Body of pancreas (tissue), 4 donors: ENCODE data around the gene METRNL. TPM values are rescaled to one million over a fixed set of nuclear protein-coding genes. Genes with fewer than 3 reads are reported as not detected.

Experiments used
- ATAC-seq: fragments of 150-250 bp; one replicate; pipeline ENCODE4 v1.9.1; 2016
- DNase-seq, 4 donors: peaks; one replicate each; pipeline ENCODE4 v3.0.0-alpha.2; 2019
- H3K27ac ChIP-seq, 4 donors: fragments of 200-600 bp; sonication (generic); 1 replicate in 3 of 4; 2 replicates in 1 of 4; pipeline versions ENCODE4 v1.5.1 to v1.6.1; 2016 to 2019; ENCODE audit warnings: mild to moderate bottlenecking in 1 of 4, mixed read lengths in 1 of 4, moderate library complexity in 1 of 4
- H3K27me3 ChIP-seq, 2 donors: fragments of 200-600 bp; sonication (generic); one replicate each; pipeline ENCODE4 v1.6.0; 2016; ENCODE audit warnings: mild to moderate bottlenecking in 1 of 2
- H3K36me3 ChIP-seq, 2 donors: fragments of 200-600 bp; sonication (generic); replicated peaks in 1 of 2; 2 replicates each; pipeline ENCODE4 v1.5.1; 2016; ENCODE audit warnings: low read depth in 2 of 2; ENCODE audit not compliant: insufficient read depth in 1 of 2
- H3K4me1 ChIP-seq: fragments of 200-600 bp; sonication (generic); one replicate; pipeline ENCODE4 v1.6.0; 2016
- H3K4me3 ChIP-seq, 2 donors: fragments of 200-600 bp; sonication (generic); 1 replicate in 1 of 2; 2 replicates in 1 of 2; pipeline ENCODE4 v1.5.1; 2016 to 2019
- H3K9me3 ChIP-seq, 3 donors: fragments of 200-600 bp; sonication (generic); 1 replicate in 2 of 3; 2 replicates in 1 of 3; pipeline ENCODE4 v1.5.1; 2016
- CTCF ChIP-seq, 7 experiments: fragments of 450-650 bp in 4 of 7; fragments of 200-600 bp in 3 of 7; sonication (generic) in 3 of 7; IDR thresholded peaks; one replicate each; pipeline ENCODE4 v1.5.1; 2016 to 2019; ENCODE audit warnings: antibody characterized with exemption in 7 of 7
- POLR2A ChIP-seq, 3 donors: fragments of 450-650 bp; IDR thresholded peaks; one replicate each; pipeline ENCODE4 v1.6.1; 2016; ENCODE audit warnings: antibody characterized with exemption in 3 of 3, mild to moderate bottlenecking in 2 of 3
- WGBS, 2 donors: methylation state at CpG; one replicate each; pipeline ENCODE4 v1.1.5; 2017; 5-methylcytosine and 5-hydroxymethylcytosine counted together
- intact Hi-C: fragments of 100-400 bp; cut with DNase I; formaldehyde crosslinking; loops from one replicate; pipeline ENCODE4 v1.15.1; 2023
- total RNA-seq, 2 donors: library from RNA; depleted of rRNA; stranded (reverse); fragments of >200 nt; gene quantifications; one replicate each; pipeline ENCODE4 v1.1.0, GENCODE V29; 2016

METRNL gene
- total RNA-seq, 2 donors from 2014 or later, result 21.3 to 26.4 TPM

- ATAC-seq (peak; percentile 95), DNase-seq (peak; percentile 98 to 99 (median 98))
- Histone ChIP-seq H3K27ac (peak overlapping the region; percentile 76 to 96 (median 89)), H3K9me3 (no peaks in the 10 kb centered on the region), H3K27me3 (no peaks in the 10 kb centered on the region), H3K4me1 (peaks cover 18% of the 10 kb centered on the region), H3K36me3 (no peaks in the 10 kb centered on the region), H3K4me3 (peak overlapping the region; percentile 65 to 70)
- intact Hi-C loops, result no loop called here
- WGBS, 2 donors, result 1 to 17% methylated on average over 1 to 87 of the region's 95 CpGs
- peak in 3 of 7 experiments; percentile 6 to 22 (median 17) for TF ChIP-seq CTCF (IDR thresholded peaks at IDR 0.05)
- TF ChIP-seq POLR2A (IDR thresholded peaks at IDR 0.05), result peak; percentile 81 to 91 (median 86)
These were observed 27.8 kb upstream of the METRNL start for GRCh38 chr17:83051396-83052240.

- no peaks in the 10 kb centered on the region for H3K9me3 ChIP-seq
- H3K36me3 ChIP-seq, result no peaks in the 10 kb centered on the region
- TF ChIP-seq CTCF (IDR thresholded peaks at IDR 0.05), result no peak
- TF ChIP-seq POLR2A (IDR thresholded peaks at IDR 0.05), result no peak
- DNase-seq, result no peak
- peaks cover 18% of the 10 kb centered on the region for H3K4me1 ChIP-seq
- WGBS, 2 donors, result 20 to 35% methylated on average over 5 to 12 of the region's 12 CpGs
- intact Hi-C loops, result no loop called here
- H3K4me3 ChIP-seq, result no peak overlapping the region
- ATAC-seq, result no peak
- H3K27me3 ChIP-seq, result no peaks in the 10 kb centered on the region
- H3K27ac ChIP-seq, result peak overlapping the region; percentile 71 to 96 (median 85)
These were observed 27.2 kb upstream of the METRNL start for GRCh38 chr17:83052241-83052564.

GRCh38 chr17:83053021-83053681, 26.3 kb upstream of the METRNL start:
- no peaks in the 10 kb centered on the region for H3K9me3 ChIP-seq
- 41 to 56% methylated on average over 2 to 15 of the region's 15 CpGs for WGBS, 2 donors
- no peaks in the 10 kb centered on the region for H3K36me3 ChIP-seq
- H3K27ac ChIP-seq, result peak overlapping the region; percentile 32 to 94 (median 75)
- peak in 3 of 4 donors; percentile 45 to 62 (median 53) for DNase-seq
- H3K4me1 ChIP-seq, result peaks cover 18% of the 10 kb centered on the region
- no peaks in the 10 kb centered on the region for H3K27me3 ChIP-seq
- intact Hi-C loops, result no loop called here
- no peak for TF ChIP-seq CTCF (IDR thresholded peaks at IDR 0.05)
- TF ChIP-seq POLR2A (IDR thresholded peaks at IDR 0.05), result no peak
- H3K4me3 ChIP-seq, result no peak overlapping the region
- ATAC-seq, result no peak

GRCh38 chr17:83053739-83054451, 25.5 kb upstream of the METRNL start:
- Histone ChIP-seq H3K4me1 (peaks cover 18% of the 10 kb centered on the region), H3K36me3 (no peaks in the 10 kb centered on the region), H3K27me3 (no peaks in the 10 kb centered on the region), H3K4me3 (no peak overlapping the region), H3K9me3 (no peaks in the 10 kb centered on the region), H3K27ac (peak overlapping the region; percentile 22 to 94 (median 75))
- intact Hi-C loops, result no loop called here
- TF ChIP-seq CTCF (IDR thresholded peaks at IDR 0.05), result no peak
- TF ChIP-seq POLR2A (IDR thresholded peaks at IDR 0.05), result peak in 1 of 3 donors; percentile 56
- DNase-seq, result peak in 1 of 4 donors; percentile 79
- WGBS, 2 donors, result 59 to 85% methylated on average over 13 of the region's 13 CpGs
- ATAC-seq, result no peak
